ENCODE data around the gene HINT3. TPM values are rescaled to one million over a fixed set of nuclear protein-coding genes. Genes with fewer than 3 reads are reported as not detected.

HINT3 gene
- polyA plus RNA-seq, 1 donor (not counting 4 experiments of a cell fraction or from before 2014, with no cell fraction given) = 3.9 TPM

GRCh38 chr6:125940247-125941041, 16.1 kb upstream of the HINT3 start:
- Histone ChIP-seq H4K20me1 (ENCODE audit: control insufficient read depth, extremely low read depth, insufficient read depth, low read length) (no peaks in the 10 kb centered on the region), H3K9me3 (ENCODE audit: control insufficient read depth, low read depth, low read length) (no peaks in the 10 kb centered on the region), H3K9me1 (ENCODE audit: control insufficient read depth, extremely low read depth, insufficient read depth, low read length) (no peaks in the 10 kb centered on the region), H2AFZ (ENCODE audit: control insufficient read depth, low read length) (peak overlapping the region; percentile 54), H3K79me2 (ENCODE audit: control insufficient read depth, insufficient read depth, low read length) (no peaks in the 10 kb centered on the region), H3K4me3 (ENCODE audit: control insufficient read depth in 2 of 3, extremely low read depth in 1 of 3, insufficient read depth in 2 of 3, low read depth in 1 of 3, low read length in 3 of 3) (peak overlapping the region in 1 of 3 experiments; percentile 20), H3K4me2 (ENCODE audit: control insufficient read depth, extremely low read depth, insufficient read depth, low read depth, low read length) (peak overlapping the region; percentile 65), H3K4me1 (ENCODE audit: control insufficient read depth, extremely low read depth, insufficient read depth, low read length) (peaks cover 60% of the 10 kb centered on the region), H3K27me3 (ENCODE audit: control insufficient read depth, extremely low read depth, insufficient read depth, low read length) (no peaks in the 10 kb centered on the region), H3K9ac (ENCODE audit: control insufficient read depth, extremely low read depth, insufficient read depth, low read length) (peak overlapping the region; percentile 24), H3K27ac (ENCODE audit: control insufficient read depth, insufficient read depth, low read length) (peak overlapping the region; percentile 97), H3K36me3 (ENCODE audit: control insufficient read depth in 2 of 2, extremely low read depth in 1 of 2, insufficient read depth in 2 of 2, low read length in 2 of 2) (no peaks in the 10 kb centered on the region)
- DNase-seq (ENCODE audit: low read depth, low spot score) = no peak
- FAIRE-seq = peak; percentile 57
- dilution Hi-C loops (cut with MboI; ENCODE audit: extremely low pct_ligation_motif_present, low sequenced_read_pairs) = no loop called here
- TF ChIP-seq EZH2 (IDR thresholded peaks at IDR 0.05; ENCODE audit: low read length) = no peak
- no peak for TF ChIP-seq CTCF (optimal IDR thresholded peaks at IDR 0.05 in 1 of 3, IDR thresholded peaks at IDR 0.05 in 1 of 3, conservative IDR thresholded peaks at IDR 0.05 in 1 of 3; ENCODE audit: extremely low read depth in 1 of 3, insufficient read depth in 2 of 3, low read length in 3 of 3)

- Histone ChIP-seq H3K9ac (ENCODE audit: control insufficient read depth, extremely low read depth, insufficient read depth, low read length) (peak overlapping the region; percentile 34), H3K4me2 (ENCODE audit: control insufficient read depth, extremely low read depth, insufficient read depth, low read depth, low read length) (peak overlapping the region; percentile 73), H3K36me3 (ENCODE audit: control insufficient read depth in 2 of 2, extremely low read depth in 1 of 2, insufficient read depth in 2 of 2, low read length in 2 of 2) (no peaks in the 10 kb centered on the region), H3K27me3 (ENCODE audit: control insufficient read depth, extremely low read depth, insufficient read depth, low read length) (no peaks in the 10 kb centered on the region), H2AFZ (ENCODE audit: control insufficient read depth, low read length) (peak overlapping the region; percentile 46), H3K9me1 (ENCODE audit: control insufficient read depth, extremely low read depth, insufficient read depth, low read length) (no peaks in the 10 kb centered on the region), H3K9me3 (ENCODE audit: control insufficient read depth, low read depth, low read length) (no peaks in the 10 kb centered on the region), H3K27ac (ENCODE audit: control insufficient read depth, insufficient read depth, low read length) (peak overlapping the region; percentile 97), H3K79me2 (ENCODE audit: control insufficient read depth, insufficient read depth, low read length) (no peaks in the 10 kb centered on the region), H3K4me3 (ENCODE audit: control insufficient read depth in 2 of 3, extremely low read depth in 1 of 3, insufficient read depth in 2 of 3, low read depth in 1 of 3, low read length in 3 of 3) (peak overlapping the region in 1 of 3 experiments; percentile 21), H4K20me1 (ENCODE audit: control insufficient read depth, extremely low read depth, insufficient read depth, low read length) (no peaks in the 10 kb centered on the region), H3K4me1 (ENCODE audit: control insufficient read depth, extremely low read depth, insufficient read depth, low read length) (peaks cover 85% of the 10 kb centered on the region)
- dilution Hi-C loops (cut with MboI; ENCODE audit: extremely low pct_ligation_motif_present, low sequenced_read_pairs) = no loop called here
- FAIRE-seq (peak; percentile 91), DNase-seq (ENCODE audit: low read depth, low spot score) (peak; percentile 57)
- TF ChIP-seq EZH2 (IDR thresholded peaks at IDR 0.05; ENCODE audit: low read length) (no peak), CTCF (optimal IDR thresholded peaks at IDR 0.05 in 1 of 3, IDR thresholded peaks at IDR 0.05 in 1 of 3, conservative IDR thresholded peaks at IDR 0.05 in 1 of 3; ENCODE audit: extremely low read depth in 1 of 3, insufficient read depth in 2 of 3, low read length in 3 of 3) (no peak)
These were observed 13.7 kb upstream of the HINT3 start for GRCh38 chr6:125942672-125943527.

All from keratinocyte (primary cell).